ENCODE data around the gene C6orf15.
A peak's percentile ranks its signal among the peaks of the same experiment; 100 is the strongest.

Gene C6orf15

DNA sequence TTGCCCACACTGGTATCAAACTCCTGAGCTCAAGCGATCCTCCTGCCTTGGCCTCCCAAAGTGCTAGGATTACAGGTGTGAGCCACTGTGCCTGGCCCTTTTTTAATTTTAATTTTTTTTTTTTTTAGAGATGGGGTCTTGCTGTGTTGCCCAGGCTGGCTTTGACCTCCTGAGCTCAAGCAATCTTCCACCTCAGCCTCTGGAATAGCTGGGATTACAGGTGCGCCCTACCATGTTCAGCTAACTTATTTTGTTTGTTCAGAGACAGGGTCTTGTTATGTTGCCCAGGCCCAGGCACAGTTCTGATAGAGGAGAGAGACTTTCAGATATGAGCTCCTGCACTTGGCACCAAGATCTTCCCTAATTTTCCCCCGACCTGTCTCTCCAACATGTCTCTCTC lies 18.4 kb upstream of the C6orf15 start:
- DNase-seq (ENCODE audit: low spot score) = no peak

GRCh38 chr6:31129130-31129529 lies 16.8 kb upstream of the C6orf15 start:
- no peak for DNase-seq (ENCODE audit: low spot score)

DNA sequence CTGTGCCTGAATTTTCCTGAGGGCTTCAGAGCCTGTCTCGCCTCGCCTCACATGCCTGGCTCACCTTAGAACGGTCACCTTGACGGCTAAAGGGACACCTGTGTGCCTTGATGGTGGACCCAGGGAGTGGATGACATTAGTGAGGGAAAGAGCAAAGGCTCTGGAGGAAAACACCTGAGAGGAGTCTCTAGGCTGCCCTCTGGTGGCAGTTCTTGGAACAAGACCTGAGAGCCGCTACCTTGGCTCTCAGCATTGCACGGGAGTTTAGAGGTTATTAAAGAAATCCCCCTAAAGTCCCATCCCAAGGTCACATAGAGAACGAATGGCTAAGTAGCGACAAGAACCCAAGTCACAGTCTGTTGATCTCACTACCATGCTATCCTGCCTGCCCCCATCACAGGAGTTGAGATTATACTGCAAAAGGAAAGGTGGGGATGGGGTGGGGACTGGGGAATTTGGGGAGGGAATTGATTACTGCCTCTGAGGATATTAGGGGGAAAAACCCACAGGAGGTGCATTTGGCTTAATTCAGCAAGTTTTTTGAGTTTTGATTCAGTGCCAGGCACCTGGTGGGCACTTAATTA lies 15.8 kb upstream of the C6orf15 start:
- DNase-seq (ENCODE audit: low spot score) = peak; percentile 55

DNA sequence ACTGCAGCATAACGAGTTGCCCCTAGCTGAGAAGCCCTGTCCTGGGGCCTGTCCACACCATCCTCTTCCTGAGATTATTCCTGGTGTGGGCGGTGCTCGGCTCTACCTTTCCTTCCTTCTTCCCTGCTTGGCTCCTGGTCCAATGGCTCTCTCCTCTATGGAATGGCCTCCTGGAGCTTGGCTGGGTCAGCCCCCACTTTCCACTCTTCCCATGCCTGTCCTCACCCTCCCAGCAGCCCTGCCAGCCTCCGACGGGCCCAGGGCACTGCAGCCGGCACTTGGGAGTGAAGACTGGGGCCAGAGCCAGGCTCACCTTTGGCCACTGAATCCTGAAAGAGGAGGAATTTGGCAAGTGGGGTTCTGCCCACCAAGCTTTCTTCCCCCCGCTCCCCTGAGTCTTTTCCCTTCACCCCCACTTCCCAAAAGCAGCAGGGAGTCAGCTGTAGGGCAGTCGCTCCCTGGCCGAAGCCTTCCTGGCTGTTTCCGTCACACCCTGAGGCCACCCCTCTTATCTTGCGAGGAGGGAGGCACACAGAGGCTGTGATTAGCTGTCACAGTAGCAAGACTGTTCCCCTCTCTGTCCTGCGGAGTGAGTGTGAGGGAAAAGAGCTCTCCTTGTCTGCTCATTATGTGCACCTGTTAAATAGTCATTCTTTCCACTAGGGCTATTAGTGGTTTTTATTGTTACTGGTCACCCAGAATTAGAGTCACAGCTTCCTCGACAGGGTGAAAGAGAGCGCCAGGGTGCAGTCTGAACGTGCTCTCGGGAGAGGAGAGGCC lies 14.2 kb upstream of the C6orf15 start:
- DNase-seq (ENCODE audit: low spot score) = no peak

- peak; percentile 92 for DNase-seq (ENCODE audit: low spot score)
These were observed 13.4 kb upstream of the C6orf15 start for GRCh38 chr6:31125586-31126363.

DNA sequence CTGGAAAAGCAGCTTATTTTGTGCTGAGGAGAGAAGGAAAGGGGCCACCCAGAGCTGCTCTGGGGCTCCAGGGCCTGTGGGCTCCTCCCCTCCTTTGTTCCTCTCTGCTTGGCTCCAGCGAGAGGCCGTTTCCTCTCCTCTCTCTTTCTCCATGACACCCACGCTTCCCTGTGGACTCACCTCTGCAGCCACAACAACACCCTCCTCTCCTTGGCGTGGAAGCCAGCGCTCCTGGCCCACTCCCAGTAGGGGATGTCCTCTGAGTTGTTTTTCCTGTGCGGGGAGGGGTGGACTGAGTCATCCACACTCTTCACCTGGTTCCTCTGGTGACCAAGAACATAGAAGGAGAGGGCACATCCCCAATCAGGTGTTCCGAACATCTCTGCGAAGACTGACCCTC lies 12.8 kb upstream of the C6orf15 start:
- DNase-seq (ENCODE audit: low spot score) = no peak

DNA sequence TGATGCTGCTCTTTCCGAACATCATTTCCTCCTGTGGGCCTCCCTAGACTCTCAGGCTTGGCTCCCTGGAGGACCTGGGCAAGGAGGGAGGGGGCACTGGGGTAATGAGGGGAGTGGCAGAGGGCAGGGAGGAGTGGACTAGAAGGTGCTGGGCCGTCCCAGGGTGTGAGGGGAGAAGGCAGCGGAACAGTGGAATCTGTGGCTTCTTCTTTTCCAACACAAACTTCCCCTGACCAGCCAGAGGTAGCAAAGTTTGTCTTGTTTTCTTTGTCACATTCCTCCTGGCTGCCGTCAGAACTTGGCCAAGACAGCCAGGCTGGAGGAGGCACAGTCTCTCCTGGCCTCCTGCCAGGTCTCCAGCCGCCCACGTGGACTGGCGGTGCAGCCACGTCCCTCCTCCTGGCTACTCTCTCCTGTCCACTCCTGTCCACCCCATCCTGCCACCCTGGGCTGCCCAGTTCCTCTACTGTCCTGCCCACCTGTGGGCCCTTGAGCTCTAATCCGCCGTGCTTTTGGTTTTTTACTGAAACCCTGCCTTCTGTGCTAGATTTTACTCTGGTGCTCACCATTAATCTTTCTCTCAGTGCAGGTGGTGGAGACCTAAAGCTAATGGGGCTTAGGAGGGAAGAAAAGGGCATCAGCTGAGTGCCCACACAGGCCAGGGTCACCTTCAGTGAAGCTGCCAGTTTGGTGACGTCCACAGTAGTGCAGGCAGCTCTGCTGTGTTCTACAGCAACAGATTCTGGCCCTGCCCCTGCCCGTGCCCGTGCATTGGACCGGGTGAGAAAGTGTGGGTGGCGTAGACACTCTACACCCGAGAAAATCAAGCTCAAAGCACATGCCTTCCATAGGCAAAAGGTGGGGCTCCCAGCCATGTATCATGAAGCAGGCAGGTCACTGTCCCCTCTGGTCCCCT lies 10.7 kb upstream of the C6orf15 start:
- peak; percentile 95 for DNase-seq (ENCODE audit: low spot score)

DNA sequence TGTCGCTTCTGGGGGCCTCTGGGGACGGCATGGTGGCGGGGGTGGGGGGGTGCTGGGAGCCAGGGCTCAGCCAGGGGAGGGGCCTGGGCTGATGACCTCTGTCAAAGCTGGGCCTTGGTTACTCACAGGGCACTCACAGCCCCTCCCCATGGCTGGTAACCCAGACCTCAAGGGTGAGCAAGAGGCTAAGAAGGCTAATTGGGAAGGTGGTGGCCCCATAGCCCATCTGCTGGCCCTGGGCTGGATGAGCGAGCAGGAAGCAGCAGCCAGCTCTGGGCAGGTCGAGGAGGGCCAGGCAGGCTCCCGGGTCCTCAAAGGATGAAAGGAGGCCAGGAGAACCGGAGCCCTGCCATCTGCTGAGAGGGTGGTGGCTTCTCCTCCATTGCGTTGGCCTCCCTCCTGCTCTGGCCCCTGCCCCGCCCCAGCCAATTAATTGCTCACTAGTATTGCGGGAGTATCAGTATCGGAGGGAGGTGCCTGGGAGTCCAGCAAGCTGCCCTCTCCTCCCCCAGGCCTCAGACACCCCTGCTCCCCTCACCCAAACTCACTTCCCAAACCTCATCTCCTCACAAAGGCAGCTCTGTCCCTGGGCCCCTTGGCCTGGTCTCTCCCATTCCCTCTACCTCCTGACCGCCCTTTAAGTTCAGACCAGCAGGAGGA lies 8.9 kb upstream of the C6orf15 start:
- no peak for DNase-seq (ENCODE audit: low spot score)

DNA sequence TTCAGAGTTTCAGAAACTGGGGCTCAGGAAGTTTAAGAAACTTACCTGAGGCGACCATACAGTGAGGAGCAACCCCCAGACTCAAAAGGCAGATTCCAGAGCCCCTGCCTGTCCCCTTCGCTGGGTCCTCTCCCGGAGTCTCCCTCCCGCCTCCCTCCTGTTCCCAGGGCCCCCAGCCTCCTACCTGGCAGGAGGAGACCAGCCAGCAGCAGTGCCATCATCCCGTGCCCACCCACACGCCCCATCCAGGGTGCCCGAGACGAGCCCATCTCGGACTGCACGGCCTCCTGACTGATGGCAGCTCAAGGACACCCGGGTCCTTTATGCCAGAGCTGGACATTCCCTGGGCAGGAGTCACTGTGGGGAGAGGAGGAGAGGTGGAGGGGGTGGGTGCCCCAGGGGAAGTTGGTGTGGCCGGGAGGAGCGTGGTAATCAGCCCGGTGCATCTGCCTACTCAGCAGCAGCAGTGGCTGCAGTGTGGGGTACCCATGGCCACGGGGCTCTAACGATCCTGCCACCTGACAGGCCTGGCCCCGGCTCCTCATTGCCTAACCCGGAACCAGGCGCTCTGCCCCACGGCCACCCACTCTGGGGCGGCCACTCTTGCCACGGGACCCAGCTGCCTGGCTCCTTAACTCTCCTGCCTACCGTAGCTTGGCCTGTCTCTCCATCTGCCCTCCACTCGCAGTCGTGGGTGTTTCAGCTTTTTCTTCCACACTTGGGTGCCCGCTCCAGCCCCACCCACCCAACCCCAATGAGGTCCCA lies 8.0 kb upstream of the C6orf15 start, which contains the start of gene CDSN:
Gene CDSN, minus strand, starts transcription at position 296 of the 765 bp plus-strand sequence. Its CDS starts 27 bp downstream, at position 269.
- no peak for DNase-seq (ENCODE audit: low spot score)

GRCh38 chr6:31118178-31118577 lies 5.8 kb upstream of the C6orf15 start:
- DNase-seq (ENCODE audit: low spot score) = no peak

GRCh38 chr6:31116661-31117385 lies 4.4 kb upstream of the C6orf15 start:
- peak; percentile 46 for DNase-seq (ENCODE audit: low spot score)

DNA sequence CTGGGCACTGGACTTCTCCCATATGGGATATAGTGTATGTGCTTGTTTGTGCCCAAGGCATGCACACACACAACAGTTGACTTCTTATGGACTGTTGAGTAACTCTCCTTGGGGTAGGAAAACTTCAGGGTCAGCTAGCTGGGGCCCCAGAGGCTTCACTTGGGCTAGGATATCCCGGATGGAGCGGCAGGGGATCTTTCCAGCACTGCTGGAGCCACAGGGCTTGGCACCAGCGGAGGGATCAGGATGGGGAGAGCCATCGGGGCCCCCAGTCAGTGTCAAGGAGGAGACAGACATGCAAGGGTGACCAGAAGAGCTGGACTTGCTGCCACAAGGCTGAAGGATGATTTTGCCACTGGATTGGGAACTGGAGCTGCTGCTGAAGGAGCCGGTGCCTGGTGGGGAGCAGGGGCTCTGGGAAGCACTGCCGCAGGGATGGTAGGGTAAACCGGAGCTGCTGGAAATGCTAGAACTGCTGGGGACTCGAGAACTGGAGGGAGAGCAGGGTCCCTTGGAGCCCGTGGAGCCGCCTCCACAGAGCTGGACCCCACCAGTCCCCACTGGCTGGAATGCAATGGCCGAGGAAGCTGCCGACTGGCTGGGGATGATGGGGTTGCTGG lies 3.7 kb upstream of the C6orf15 start:
- no peak for DNase-seq (ENCODE audit: low spot score)

DNA sequence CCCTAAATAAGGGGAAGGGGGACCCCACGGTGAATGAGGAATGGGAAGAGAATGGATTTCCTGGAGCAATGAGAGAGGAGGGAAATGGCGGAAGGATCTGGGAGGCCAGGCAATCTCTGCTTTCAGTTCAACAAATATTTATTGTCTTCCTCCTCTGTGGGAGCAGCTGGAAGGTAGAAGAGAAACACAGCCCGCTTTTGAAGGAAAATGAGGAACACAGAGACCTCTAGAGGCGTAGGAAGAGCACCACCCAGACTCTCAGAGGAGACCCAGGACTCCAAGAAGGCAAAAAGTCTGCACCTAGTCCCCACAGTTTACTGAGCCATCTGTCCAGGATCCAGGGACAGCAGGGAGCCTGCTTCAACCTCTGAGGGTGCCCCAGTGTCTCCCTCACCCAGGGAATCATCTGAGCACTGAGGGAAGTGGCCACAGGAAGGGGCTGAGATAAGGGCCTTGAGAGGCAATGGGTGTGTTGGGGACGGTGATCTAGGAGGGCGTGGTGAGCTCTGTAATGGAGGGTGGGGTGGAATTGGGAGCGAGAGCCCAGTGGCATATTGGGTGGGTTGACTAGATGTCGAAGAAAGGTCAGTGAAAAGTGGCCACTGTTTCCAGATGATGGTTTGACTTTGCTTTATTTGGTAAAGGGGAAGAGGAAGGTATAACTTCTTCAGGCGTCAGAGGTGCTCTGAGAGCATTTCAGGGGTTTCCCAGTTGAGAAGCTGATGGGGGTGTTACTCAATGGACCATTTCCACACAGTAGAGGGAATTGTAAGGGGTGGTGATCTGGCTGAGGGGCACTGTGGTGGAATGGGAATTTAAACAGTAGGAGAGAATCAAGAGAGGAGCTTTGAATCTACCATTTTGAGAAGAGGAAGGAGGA lies 2.8 kb upstream of the C6orf15 start:
- DNase-seq (ENCODE audit: low spot score) = peak; percentile 49

GRCh38 chr6:31114541-31114878 lies 2.1 kb upstream of the C6orf15 start, which contains the start of gene PSORS1C1:
TSS of gene PSORS1C1 (plus strand) at chr6:31114800. CDS start at chr6:31129633, 14,833 bp downstream.
- DNase-seq (ENCODE audit: low spot score) = peak; percentile 95

DNA sequence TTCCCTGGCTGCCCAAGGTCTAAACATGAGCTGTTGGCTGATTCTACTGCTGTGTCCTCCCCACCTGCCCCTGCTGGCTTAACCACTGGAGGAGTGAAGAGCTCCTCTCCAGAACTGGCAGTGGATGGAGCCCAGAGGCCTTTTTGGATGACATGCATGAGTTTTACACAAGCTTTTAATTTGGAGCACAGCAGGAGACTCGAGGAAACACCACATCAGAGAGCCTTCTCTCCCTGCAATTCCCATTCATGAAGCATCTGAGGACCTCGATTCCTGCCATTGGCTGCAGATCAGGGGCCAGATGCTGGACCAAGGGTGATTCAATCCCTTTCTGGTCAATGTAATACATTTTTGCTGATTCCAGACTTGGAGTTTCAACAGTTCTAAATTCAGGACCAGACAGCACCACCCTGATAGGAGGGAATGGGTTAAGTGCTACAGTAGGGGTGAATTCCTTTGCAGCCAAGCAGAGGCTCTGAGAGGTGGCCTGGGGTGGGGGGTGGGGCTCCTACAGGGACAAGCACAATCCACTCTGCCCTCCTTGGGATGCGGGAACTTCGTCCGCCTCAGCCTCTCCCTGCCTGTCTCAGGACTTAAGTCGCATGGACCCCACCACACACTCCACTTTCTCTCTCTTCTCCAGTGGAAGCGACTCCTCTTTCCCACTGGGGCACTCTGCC lies 1.6 kb upstream of the C6orf15 start:
- DNase-seq (ENCODE audit: low spot score) = peak; percentile 32

- no peak for DNase-seq (ENCODE audit: low spot score)
These were observed 663 bp downstream of the C6orf15 start for GRCh38 chr6:31111712-31112111.

DNA sequence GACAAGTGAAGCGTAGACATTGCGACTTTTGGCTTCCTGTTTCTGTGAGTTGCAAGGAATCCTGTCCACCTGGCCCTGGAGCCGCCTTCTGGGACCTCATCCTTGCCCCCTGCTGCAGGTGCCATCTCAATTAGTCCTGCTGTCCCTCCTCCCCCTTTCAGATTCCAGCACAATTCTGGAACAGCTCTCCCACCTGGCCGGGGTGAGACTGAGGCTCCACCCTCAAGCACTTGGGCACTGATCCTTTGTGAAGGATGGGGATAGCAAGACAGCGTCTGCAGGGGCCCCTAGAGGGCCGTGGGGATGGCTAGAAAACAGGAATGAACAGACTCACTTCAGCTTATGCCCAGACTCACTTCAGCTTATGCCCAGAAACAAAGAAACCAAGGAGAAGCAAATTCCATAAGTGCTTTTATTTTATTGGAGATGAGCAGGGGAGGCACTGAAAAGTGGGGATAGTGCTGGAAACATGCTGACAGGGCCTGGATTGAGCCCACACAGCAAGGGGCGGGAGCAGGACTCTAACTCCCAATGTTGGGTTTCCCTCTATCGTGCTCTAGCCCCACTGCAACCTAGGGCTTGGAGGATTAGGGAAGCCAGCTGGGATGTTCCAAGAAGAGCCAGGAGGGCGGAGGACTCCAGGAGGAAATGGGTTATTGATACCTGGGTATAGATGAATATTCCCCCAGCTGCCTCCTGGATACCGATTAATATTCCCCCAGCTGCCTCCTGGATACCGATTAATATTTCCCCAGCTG lies 1.4 kb downstream of the C6orf15 start:
- DNase-seq (ENCODE audit: low spot score) = no peak

Measured in hepatic stellate cell (primary cell).